AML-193 (cell line): ENCODE data around the gene SIPA1L2.
"Not testable (repeated sequence)": the region's sequence is repeated elsewhere in the genome, so short reads cannot be mapped to it uniquely, and the experiment has no call there.

Source experiments
- DNase-seq, 2 experiments: peaks; one replicate each; lab custom pipeline; 2025; lab: John Stamatoyannopoulos, UW

The SIPA1L2 gene

GRCh38 chr1:232615306-232615800 lies 14.6 kb downstream of the SIPA1L2 start:
- DNase-seq, result no peak

- no peak for DNase-seq
These were observed 15.1 kb downstream of the SIPA1L2 start for GRCh38 chr1:232614811-232615210.

- no peak for DNase-seq
These were observed 16.1 kb downstream of the SIPA1L2 start for GRCh38 chr1:232613752-232614381.

- DNase-seq, result not testable (repeated sequence)
These were observed 17.1 kb downstream of the SIPA1L2 start for GRCh38 chr1:232612836-232613235.

- no peak for DNase-seq
These were observed 18.1 kb downstream of the SIPA1L2 start for GRCh38 chr1:232611834-232612233.

- peak; percentile 54 to 66 for DNase-seq
These were observed 18.8 kb downstream of the SIPA1L2 start for GRCh38 chr1:232610902-232611745.

- DNase-seq, result no peak
These were observed 19.6 kb downstream of the SIPA1L2 start for GRCh38 chr1:232610192-232610901.

- DNase-seq, result no peak
These were observed 21.5 kb downstream of the SIPA1L2 start for GRCh38 chr1:232608427-232608826.

- DNase-seq, result peak in 1 of 2 experiments; percentile 12
These were observed 27.3 kb downstream of the SIPA1L2 start for GRCh38 chr1:232602622-232603021.

GRCh38 chr1:232600424-232601258 lies 29.3 kb downstream of the SIPA1L2 start:
- peak; percentile 61 to 69 for DNase-seq

GRCh38 chr1:232599178-232600041 lies 30.5 kb downstream of the SIPA1L2 start:
- DNase-seq, result peak; percentile 48 to 73

- no peak for DNase-seq
These were observed 31.1 kb downstream of the SIPA1L2 start for GRCh38 chr1:232598837-232599177.

- no peak for DNase-seq
These were observed 31.8 kb downstream of the SIPA1L2 start for GRCh38 chr1:232598133-232598532.

- DNase-seq, result no peak
These were observed 32.2 kb downstream of the SIPA1L2 start for GRCh38 chr1:232597721-232598120.

GRCh38 chr1:232596666-232597303 lies 33.1 kb downstream of the SIPA1L2 start:
- no peak for DNase-seq

GRCh38 chr1:232594768-232595698 lies 34.9 kb downstream of the SIPA1L2 start:
- no peak for DNase-seq

GRCh38 chr1:232593717-232594502 lies 36.0 kb downstream of the SIPA1L2 start:
- DNase-seq, result no peak

- DNase-seq, result no peak
These were observed 38.6 kb downstream of the SIPA1L2 start for GRCh38 chr1:232591344-232591743.
